HG03103 (cell line): ENCODE data around the gene FPR1.

ENCODE experiments used
- ATAC-seq: cut with Tn5 transposase; IDR thresholded peaks from one replicate; pipeline ENCODE4 v1.9.1; 2021; ENCODE audit warnings: low read depth; ENCODE audit not compliant: unreplicated experiment

The FPR1 gene

GRCh38 chr19:51751655-51752054 lies at the start of gene FPR1:
Gene FPR1 (minus strand): TSS chr19:51751878. CDS start chr19:51746994, 4,884 bp downstream.
- ATAC-seq: no peak

GRCh38 chr19:51800473-51801244 lies 49.0 kb upstream of the FPR1 start:
- ATAC-seq: no peak

GRCh38 chr19:51799774-51800472 lies 48.2 kb upstream of the FPR1 start:
- no peak for ATAC-seq

GRCh38 chr19:51799034-51799773 lies 47.5 kb upstream of the FPR1 start:
- ATAC-seq: no peak

- no peak for ATAC-seq
These were observed 46.4 kb upstream of the FPR1 start for GRCh38 chr19:51798062-51798461.

- ATAC-seq: no peak
These were observed 45.8 kb upstream of the FPR1 start for GRCh38 chr19:51797480-51797879.

- ATAC-seq: no peak
These were observed 44.6 kb upstream of the FPR1 start for GRCh38 chr19:51796195-51796679.

- ATAC-seq: no peak
These were observed 43.3 kb upstream of the FPR1 start, which contains the start of gene FPR3 for GRCh38 chr19:51794885-51795490. Gene FPR3 (plus strand): TSS chr19:51795157. CDS start chr19:51823749, 28,592 bp downstream.

GRCh38 chr19:51793994-51794393 lies 42.3 kb upstream of the FPR1 start:
- no peak for ATAC-seq

GRCh38 chr19:51792932-51793331 lies 41.3 kb upstream of the FPR1 start:
- no peak for ATAC-seq

- ATAC-seq: no peak
These were observed 37.5 kb upstream of the FPR1 start for GRCh38 chr19:51789061-51789795.

- ATAC-seq: no peak
These were observed 36.4 kb upstream of the FPR1 start for GRCh38 chr19:51788029-51788428.

- ATAC-seq: no peak
These were observed 35.2 kb upstream of the FPR1 start for GRCh38 chr19:51786646-51787494.

GRCh38 chr19:51784922-51785690 lies 33.4 kb upstream of the FPR1 start:
- no peak for ATAC-seq

GRCh38 chr19:51784109-51784785 lies 32.6 kb upstream of the FPR1 start:
- ATAC-seq: no peak

- no peak for ATAC-seq
These were observed 31.7 kb upstream of the FPR1 start for GRCh38 chr19:51783372-51783771.

GRCh38 chr19:51781999-51782398 lies 30.3 kb upstream of the FPR1 start:
- ATAC-seq: no peak

GRCh38 chr19:51780270-51780669 lies 28.6 kb upstream of the FPR1 start:
- no peak for ATAC-seq
